GM23338 (cell line): Measurements from ENCODE around the gene ACSM2B. TPM values are rescaled to one million over a fixed set of nuclear protein-coding genes. Genes with fewer than 3 reads are reported as not detected.

Source experiments
- ATAC-seq: fragments of 200-7000 bp; cut with Tn5 transposase; 3 replicates; pipeline ENCODE4 v1.9.1; 2020
- DNase-seq: peaks from one replicate; pipeline ENCODE4 v3.0.0-alpha.2; 2015; ENCODE audit warnings: low spot score
- H2AFZ ChIP-seq: fragments of 200-600 bp; sonication (generic); 2 replicates; pipeline ENCODE4 v1.8.0; 2016; ENCODE audit warnings: antibody characterized with exemption, mild to moderate bottlenecking, moderate library complexity
- H3F3A ChIP-seq: fragments of 200-600 bp; sonication (generic); replicated peaks from 2 replicates; pipeline ENCODE4 v1.8.0; 2017; ENCODE audit warnings: antibody characterized with exemption, mixed run types, low read depth
- H3K27ac ChIP-seq: fragments of 200-600 bp; sonication (generic); 2 replicates; pipeline ENCODE4 v1.6.1; 2016; ENCODE audit warnings: low read depth
- H3K27me3 ChIP-seq: fragments of 200-600 bp; sonication (generic); 2 replicates; pipeline ENCODE4 v1.8.0; 2016; ENCODE audit warnings: mild to moderate bottlenecking, mixed run types, moderate library complexity; ENCODE audit not compliant: insufficient read depth
- H3K36me3 ChIP-seq: fragments of 200-600 bp; sonication (generic); 2 replicates; pipeline ENCODE4 v1.8.0; 2016; ENCODE audit warnings: mild to moderate bottlenecking; ENCODE audit not compliant: insufficient read depth
- H3K4me1 ChIP-seq: fragments of 200-600 bp; sonication (generic); 2 replicates; pipeline ENCODE4 v1.8.0; 2016; ENCODE audit warnings: mild to moderate bottlenecking, moderate library complexity; ENCODE audit not compliant: insufficient read depth
- H3K4me2 ChIP-seq: fragments of 200-600 bp; sonication (generic); 2 replicates; pipeline ENCODE4 v1.7.1; 2017; ENCODE audit warnings: mixed run types
- H3K4me3 ChIP-seq: fragments of 200-600 bp; sonication (generic); 2 replicates; pipeline ENCODE4 v1.6.1; 2016; ENCODE audit warnings: mixed run types
- H3K79me2 ChIP-seq: fragments of 200-600 bp; sonication (generic); replicated peaks from 2 replicates; pipeline ENCODE4 v1.8.0; 2017; ENCODE audit warnings: mild to moderate bottlenecking; ENCODE audit not compliant: insufficient read depth
- H3K9me2 ChIP-seq: fragments of 200-600 bp; sonication (generic); 2 replicates; pipeline ENCODE4 v1.8.0; 2017; ENCODE audit not compliant: insufficient read depth
- H4K20me1 ChIP-seq: fragments of 200-600 bp; sonication (generic); replicated peaks from 2 replicates; pipeline ENCODE4 v1.8.0; 2017; ENCODE audit warnings: mild to moderate bottlenecking; ENCODE audit not compliant: insufficient read depth
- H3K27ac Mint-ChIP-seq: 2 replicates; pipeline ENCODE4 v1.8.0; 2020; ENCODE audit warnings: inconsistent platforms, mild to moderate bottlenecking, moderate library complexity, mixed read lengths
- H3K27me3 Mint-ChIP-seq: 3 replicates; pipeline ENCODE4 v1.8.0; 2022; ENCODE audit warnings: low read depth, mild to moderate bottlenecking, moderate library complexity, mixed read lengths, inconsistent platforms; ENCODE audit not compliant: insufficient read depth, poor library complexity
- H3K36me3 Mint-ChIP-seq: 3 replicates; pipeline ENCODE4 v1.8.0; 2021; ENCODE audit warnings: low read depth, mild to moderate bottlenecking, inconsistent platforms, moderate library complexity, mixed read lengths
- H3K4me1 Mint-ChIP-seq: 3 replicates; pipeline ENCODE4 v1.8.0; 2020; ENCODE audit warnings: mild to moderate bottlenecking, inconsistent platforms, mixed read lengths
- H3K4me3 Mint-ChIP-seq: 3 replicates; pipeline ENCODE4 v1.8.0; 2021; ENCODE audit warnings: moderate library complexity, mild to moderate bottlenecking, inconsistent platforms, mixed read lengths
- H3K9me3 Mint-ChIP-seq: 3 replicates; pipeline ENCODE4 v1.8.0; 2020; ENCODE audit warnings: moderate library complexity, mild to moderate bottlenecking, inconsistent platforms, mixed read lengths
- CREB1 ChIP-seq: fragments of 250-450 bp; sonication (Bioruptor Pico); IDR thresholded peaks from 2 replicates; pipeline ENCODE4 v1.5.0; 2020; ENCODE audit warnings: low read depth, mild to moderate bottlenecking, moderate library complexity
- CTCF ChIP-seq, 2 experiments: fragments of 200-600 bp in 1 of 2; sonication (generic) in 1 of 2; conservative IDR thresholded peaks; 2 replicates each; pipeline versions ENCODE4 v1.5.1 to v1.6.1; 2016 to 2017; ENCODE audit warnings: antibody characterized with exemption in 2 of 2, low read depth in 2 of 2, mild to moderate bottlenecking in 2 of 2, moderate library complexity in 1 of 2
- JUNB ChIP-seq: IDR thresholded peaks from one replicate; pipeline ENCODE4 v1.6.1; 2016; ENCODE audit warnings: antibody characterized with exemption; ENCODE audit not compliant: unreplicated experiment
- NANOG ChIP-seq: IDR thresholded peaks from 2 replicates; pipeline ENCODE4 v1.6.1; 2016; ENCODE audit warnings: antibody characterized with exemption, borderline replicate concordance
- POLR2AphosphoS5 ChIP-seq: IDR thresholded peaks from 2 replicates; pipeline ENCODE4 v1.6.1; 2016; ENCODE audit warnings: antibody characterized with exemption, low read depth
- STAT1 ChIP-seq: IDR thresholded peaks from one replicate; pipeline ENCODE4 v1.6.1; 2016; ENCODE audit warnings: antibody characterized with exemption; ENCODE audit not compliant: unreplicated experiment
- ZNF331 ChIP-seq: fragments of 250-450 bp; sonication (Bioruptor Pico); IDR thresholded peaks from 2 replicates; pipeline ENCODE4 v1.5.0; 2020; ENCODE audit warnings: low read depth, mild to moderate bottlenecking, moderate library complexity
- polyA plus RNA-seq: library from polyadenylated mRNA; unstranded; fragments of >200 nt; fragmentation: Nextera tagmentation; extraction: Ambion mirVana; gene quantifications from 2 replicates; pipeline ENCODE4 v1.2.1, GENCODE V29; 2016
- total RNA-seq: library from RNA; depleted of rRNA; stranded (reverse); fragments of >200 nt; shearing (Covaris generic); gene quantifications from 2 replicates; pipeline ENCODE4 v1.2.3, GENCODE V29; 2014
- TF ChIP-seq, protein P1 (sequence below): IDR thresholded peaks from 2 replicates; pipeline ENCODE4 v1.6.1; 2016; ENCODE audit warnings: antibody characterized with exemption
- TF ChIP-seq, protein P2 (sequence below): fragments of 250-450 bp; sonication (Bioruptor Pico); IDR thresholded peaks from 2 replicates; pipeline ENCODE4 v1.5.0; 2020; ENCODE audit warnings: mild to moderate bottlenecking, moderate library complexity

Gene ACSM2B
- total and polyA plus RNA-seq, 2 experiments from 2014 or later: not detected

- Mint-ChIP-seq H3K4me1 (peaks cover 9% of the 10 kb centered on the region), H3K9me3 (no peaks in the 10 kb centered on the region), H3K36me3 (no peaks in the 10 kb centered on the region), H3K27ac (no peak overlapping the region; the same call in 1 of the 2 replicates), H3K27me3 (peaks cover 18% of the 10 kb centered on the region), H3K4me3 (no peak overlapping the region)
- Histone ChIP-seq H3K27me3 (no peaks in the 10 kb centered on the region), H3K36me3 (no peaks in the 10 kb centered on the region), H4K20me1 (no peaks in the 10 kb centered on the region), H3K4me3 (no peak overlapping the region), H3K9me2 (0 out of 2 replicates have a peak, but pooled peaks cover 3% of the 10 kb centered on the region), H3F3A (no peaks in the 10 kb centered on the region), H2AFZ (no peak overlapping the region), H3K4me2 (no peak overlapping the region), H3K79me2 (no peaks in the 10 kb centered on the region), H3K27ac (no peak overlapping the region), H3K4me1 (no peaks in the 10 kb centered on the region)
- ATAC-seq (no peak), DNase-seq (no peak)
- no peak for TF ChIP-seq POLR2AphosphoS5
- no peak for TF ChIP-seq JUNB
Measured at GRCh38 chr16:20613481-20614185, 37.5 kb upstream of the ACSM2B start.

GRCh38 chr16:20612551-20613480 lies 36.6 kb upstream of the ACSM2B start:
- Mint-ChIP-seq H3K27ac (no peak overlapping the region), H3K9me3 (no peaks in the 10 kb centered on the region), H3K36me3 (no peaks in the 10 kb centered on the region), H3K4me1 (peaks cover 10% of the 10 kb centered on the region), H3K27me3 (peaks cover 18% of the 10 kb centered on the region), H3K4me3 (no peak overlapping the region)
- H3K79me2 ChIP-seq: no peaks in the 10 kb centered on the region
- no peak overlapping the region for H3K4me2 ChIP-seq
- ATAC-seq: no peak
- no peak overlapping the region for H2AFZ ChIP-seq
- DNase-seq: no peak
- no peaks in the 10 kb centered on the region for H3K4me1 ChIP-seq
- no peak overlapping the region for H3K4me3 ChIP-seq
- no peaks in the 10 kb centered on the region for H3F3A ChIP-seq
- 0 out of 2 replicates have a peak, but pooled peaks cover under 1% of the 10 kb centered on the region for H3K9me2 ChIP-seq
- no peaks in the 10 kb centered on the region for H4K20me1 ChIP-seq
- H3K36me3 ChIP-seq: no peaks in the 10 kb centered on the region
- H3K27ac ChIP-seq: no peak overlapping the region
- H3K27me3 ChIP-seq: no peaks in the 10 kb centered on the region
- no peak for TF ChIP-seq NANOG
- TF ChIP-seq STAT1: no peak
- TF ChIP-seq CREB1 (CRISPR knock-in tag): no peak
- TF ChIP-seq, protein P1, sequence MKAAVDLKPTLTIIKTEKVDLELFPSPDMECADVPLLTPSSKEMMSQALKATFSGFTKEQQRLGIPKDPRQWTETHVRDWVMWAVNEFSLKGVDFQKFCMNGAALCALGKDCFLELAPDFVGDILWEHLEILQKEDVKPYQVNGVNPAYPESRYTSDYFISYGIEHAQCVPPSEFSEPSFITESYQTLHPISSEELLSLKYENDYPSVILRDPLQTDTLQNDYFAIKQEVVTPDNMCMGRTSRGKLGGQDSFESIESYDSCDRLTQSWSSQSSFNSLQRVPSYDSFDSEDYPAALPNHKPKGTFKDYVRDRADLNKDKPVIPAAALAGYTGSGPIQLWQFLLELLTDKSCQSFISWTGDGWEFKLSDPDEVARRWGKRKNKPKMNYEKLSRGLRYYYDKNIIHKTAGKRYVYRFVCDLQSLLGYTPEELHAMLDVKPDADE: no peak
- TF ChIP-seq CTCF (conservative IDR thresholded peaks at IDR 0.05; ENCODE audit: low read depth in 2 of 2): no peak
- TF ChIP-seq ZNF331 (CRISPR knock-in tag): no peak
- TF ChIP-seq, protein P2, sequence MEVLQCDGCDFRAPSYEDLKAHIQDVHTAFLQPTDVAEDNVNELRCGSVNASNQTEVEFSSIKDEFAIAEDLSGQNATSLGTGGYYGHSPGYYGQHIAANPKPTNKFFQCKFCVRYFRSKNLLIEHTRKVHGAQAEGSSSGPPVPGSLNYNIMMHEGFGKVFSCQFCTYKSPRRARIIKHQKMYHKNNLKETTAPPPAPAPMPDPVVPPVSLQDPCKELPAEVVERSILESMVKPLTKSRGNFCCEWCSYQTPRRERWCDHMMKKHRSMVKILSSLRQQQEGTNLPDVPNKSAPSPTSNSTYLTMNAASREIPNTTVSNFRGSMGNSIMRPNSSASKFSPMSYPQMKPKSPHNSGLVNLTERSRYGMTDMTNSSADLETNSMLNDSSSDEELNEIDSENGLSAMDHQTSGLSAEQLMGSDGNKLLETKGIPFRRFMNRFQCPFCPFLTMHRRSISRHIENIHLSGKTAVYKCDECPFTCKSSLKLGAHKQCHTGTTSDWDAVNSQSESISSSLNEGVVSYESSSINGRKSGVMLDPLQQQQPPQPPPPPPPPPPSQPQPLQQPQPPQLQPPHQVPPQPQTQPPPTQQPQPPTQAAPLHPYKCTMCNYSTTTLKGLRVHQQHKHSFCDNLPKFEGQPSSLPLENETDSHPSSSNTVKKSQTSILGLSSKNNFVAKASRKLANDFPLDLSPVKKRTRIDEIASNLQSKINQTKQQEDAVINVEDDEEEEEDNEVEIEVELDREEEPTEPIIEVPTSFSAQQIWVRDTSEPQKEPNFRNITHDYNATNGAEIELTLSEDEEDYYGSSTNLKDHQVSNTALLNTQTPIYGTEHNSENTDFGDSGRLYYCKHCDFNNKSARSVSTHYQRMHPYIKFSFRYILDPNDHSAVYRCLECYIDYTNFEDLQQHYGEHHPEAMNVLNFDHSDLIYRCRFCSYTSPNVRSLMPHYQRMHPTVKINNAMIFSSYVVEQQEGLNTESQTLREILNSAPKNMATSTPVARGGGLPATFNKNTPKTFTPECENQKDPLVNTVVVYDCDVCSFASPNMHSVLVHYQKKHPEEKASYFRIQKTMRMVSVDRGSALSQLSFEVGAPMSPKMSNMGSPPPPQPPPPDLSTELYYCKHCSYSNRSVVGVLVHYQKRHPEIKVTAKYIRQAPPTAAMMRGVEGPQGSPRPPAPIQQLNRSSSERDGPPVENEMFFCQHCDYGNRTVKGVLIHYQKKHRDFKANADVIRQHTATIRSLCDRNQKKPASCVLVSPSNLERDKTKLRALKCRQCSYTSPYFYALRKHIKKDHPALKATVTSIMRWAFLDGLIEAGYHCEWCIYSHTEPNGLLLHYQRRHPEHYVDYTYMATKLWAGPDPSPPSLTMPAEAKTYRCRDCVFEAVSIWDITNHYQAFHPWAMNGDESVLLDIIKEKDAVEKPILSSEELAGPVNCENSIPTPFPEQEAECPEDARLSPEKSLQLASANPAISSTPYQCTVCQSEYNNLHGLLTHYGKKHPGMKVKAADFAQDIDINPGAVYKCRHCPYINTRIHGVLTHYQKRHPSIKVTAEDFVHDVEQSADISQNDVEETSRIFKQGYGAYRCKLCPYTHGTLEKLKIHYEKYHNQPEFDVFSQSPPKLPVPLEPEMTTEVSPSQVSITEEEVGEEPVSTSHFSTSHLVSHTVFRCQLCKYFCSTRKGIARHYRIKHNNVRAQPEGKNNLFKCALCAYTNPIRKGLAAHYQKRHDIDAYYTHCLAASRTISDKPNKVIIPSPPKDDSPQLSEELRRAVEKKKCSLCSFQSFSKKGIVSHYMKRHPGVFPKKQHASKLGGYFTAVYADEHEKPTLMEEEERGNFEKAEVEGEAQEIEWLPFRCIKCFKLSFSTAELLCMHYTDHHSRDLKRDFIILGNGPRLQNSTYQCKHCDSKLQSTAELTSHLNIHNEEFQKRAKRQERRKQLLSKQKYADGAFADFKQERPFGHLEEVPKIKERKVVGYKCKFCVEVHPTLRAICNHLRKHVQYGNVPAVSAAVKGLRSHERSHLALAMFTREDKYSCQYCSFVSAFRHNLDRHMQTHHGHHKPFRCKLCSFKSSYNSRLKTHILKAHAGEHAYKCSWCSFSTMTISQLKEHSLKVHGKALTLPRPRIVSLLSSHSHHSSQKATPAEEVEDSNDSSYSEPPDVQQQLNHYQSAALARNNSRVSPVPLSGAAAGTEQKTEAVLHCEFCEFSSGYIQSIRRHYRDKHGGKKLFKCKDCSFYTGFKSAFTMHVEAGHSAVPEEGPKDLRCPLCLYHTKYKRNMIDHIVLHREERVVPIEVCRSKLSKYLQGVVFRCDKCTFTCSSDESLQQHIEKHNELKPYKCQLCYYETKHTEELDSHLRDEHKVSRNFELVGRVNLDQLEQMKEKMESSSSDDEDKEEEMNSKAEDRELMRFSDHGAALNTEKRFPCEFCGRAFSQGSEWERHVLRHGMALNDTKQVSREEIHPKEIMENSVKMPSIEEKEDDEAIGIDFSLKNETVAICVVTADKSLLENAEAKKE: no peak
